ENCODE results near the gene ATP6V0C. TPM values are rescaled to one million over a fixed set of nuclear protein-coding genes. Genes with fewer than 3 reads are reported as not detected.

Gene ATP6V0C
- total and polyA plus RNA-seq, 2 donors (not counting 1 experiment from before 2014, with no cell fraction given) = 118 to 176 TPM

- Mint-ChIP-seq H3K9me3 (ENCODE audit: insufficient read depth) (no peaks in the 10 kb centered on the region), H3K4me1 (peaks cover 63% of the 10 kb centered on the region), H3K4me3 (peak overlapping the region; percentile 81), H3K27me3 (no peaks in the 10 kb centered on the region), H3K27ac (peak overlapping the region; percentile 93)
- intact Hi-C loops (cut with micrococcal nuclease) = no loop called here
- Histone ChIP-seq H3K9ac (ENCODE audit: low read length) (no peak overlapping the region), H3K4me3 (ENCODE audit: control extremely low read depth in 1 of 5, extremely low read depth in 1 of 5, insufficient read depth in 1 of 5, low read depth in 2 of 5, low read length in 4 of 5) (no peak overlapping the region), H3K4me1 (ENCODE audit: control insufficient read depth in 2 of 2, insufficient read depth in 2 of 2, low read length in 2 of 2) (peaks cover 56 to 64% of the 10 kb centered on the region in 2 donors), H3K4me2 (replicated peaks; ENCODE audit: low read depth, low read length, poor library complexity, severe bottlenecking) (peak overlapping the region; percentile 75), H3K9me3 (ENCODE audit: control extremely low read depth in 1 of 3, control insufficient read depth in 2 of 3, insufficient read depth in 1 of 3, low read length in 2 of 3) (peaks cover 0 to 3% (median 0%) of the 10 kb centered on the region in 3 donors), H3K27ac (ENCODE audit: low read length in 2 of 2) (peak overlapping the region; percentile 62 to 93), H3K27me3 (replicated peaks in 1 of 4; ENCODE audit: control extremely low read depth in 1 of 4, control insufficient read depth in 3 of 4, insufficient read depth in 4 of 4, low read length in 3 of 4) (no peaks in the 10 kb centered on the region), H3K36me3 (replicated peaks in 1 of 2; ENCODE audit: control extremely low read depth in 1 of 2, control insufficient read depth in 1 of 2, extremely low read depth in 1 of 2, insufficient read depth in 2 of 2, low read length in 1 of 2) (peaks cover 0 to 39% of the 10 kb centered on the region in 2 experiments), H2AFZ (ENCODE audit: insufficient read depth, low read depth, low read length, poor library complexity, severe bottlenecking) (no peak overlapping the region), H3K79me2 (ENCODE audit: control insufficient read depth, insufficient read depth, low read length) (peaks cover 85% of the 10 kb centered on the region), H4K20me1 (ENCODE audit: control insufficient read depth, insufficient read depth, low read length, poor library complexity, severe bottlenecking) (peaks cover 59% of the 10 kb centered on the region)
- WGBS (ENCODE audit: insufficient coverage) = 94% methylated on average over 39 of the region's 39 CpGs
- ChIA-PET POLR2A (interaction anchor here (1.1 to 3.0 kb wide), 4 partner anchors 9 to 13 kb away, joined by 7 to 66 read pairs (median 14); partner anchors contain the start of gene CEMP1), CTCF (interaction anchor here (1.4 to 1.9 kb wide), 4 partner anchors 11 to 324 kb away, joined by 3 to 11 read pairs (median 8); partner anchors contain the start of gene CEMP1)
- TF ChIP-seq CTCF (IDR thresholded peaks at IDR 0.05) = no peak
- TF ChIP-seq EZH2 (IDR thresholded peaks at IDR 0.05; ENCODE audit: borderline replicate concordance, insufficient read depth, low read depth, low read length, poor library complexity, severe bottlenecking) = no peak
- no peak for ATAC-seq (ENCODE audit: low read depth)
- peak; percentile 53 for DNase-seq
Observed at GRCh38 chr16:2518823-2519710, 5.3 kb downstream of the ATP6V0C start.
